RKO (cell line): ENCODE measurements around the gene FAM228B.
"Not testable (repeated sequence)": the region's sequence is repeated elsewhere in the genome, so short reads cannot be mapped to it uniquely, and the experiment has no call there.

Experiments
- DNase-seq: peaks from one replicate; pipeline ENCODE4 v3.0.0-alpha.2; 2016; ENCODE audit warnings: low spot score

FAM228B gene

GRCh38 chr2:24123195-24123921, at the start of gene FAM228B, which contains the start of gene PFN4:
Gene FAM228B, plus strand, starts transcription at chr2:24123469. Its CDS starts 893 bp downstream, at chr2:24124362.
Gene PFN4, minus strand, starts transcription at chr2:24123334. Its CDS starts 799 bp downstream, at chr2:24122535.
- peak; percentile 70 for DNase-seq

- no peak for DNase-seq
Observed at GRCh38 chr2:24073816-24074215, 49.5 kb upstream of the FAM228B start.

- DNase-seq: peak; percentile 26
Observed at GRCh38 chr2:24075259-24075658, 48.0 kb upstream of the FAM228B start.

GRCh38 chr2:24075915-24076848, 47.1 kb upstream of the FAM228B start, which contains the start of gene SF3B6:
Gene SF3B6, minus strand, starts transcription at chr2:24076326. Its CDS starts 97 bp downstream, at chr2:24076229.
- DNase-seq: peak; percentile 99

- DNase-seq: peak; percentile 29
Observed at GRCh38 chr2:24076849-24077534, 46.3 kb upstream of the FAM228B start.

GRCh38 chr2:24077535-24077877, 45.8 kb upstream of the FAM228B start:
- no peak for DNase-seq

GRCh38 chr2:24077879-24078278, 45.4 kb upstream of the FAM228B start:
- no peak for DNase-seq

GRCh38 chr2:24080701-24081100, 42.6 kb upstream of the FAM228B start:
- DNase-seq: no peak

- DNase-seq: no peak
Observed at GRCh38 chr2:24082787-24083566, 40.3 kb upstream of the FAM228B start.

- DNase-seq: peak; percentile 90
Observed at GRCh38 chr2:24083567-24084385, 39.5 kb upstream of the FAM228B start.

- DNase-seq: peak; percentile 91
Observed at GRCh38 chr2:24084386-24085199, 38.7 kb upstream of the FAM228B start, which contains the start of gene TP53I3. Gene TP53I3, minus strand, starts transcription at chr2:24084834. Its CDS starts 508 bp downstream, at chr2:24084326.

- DNase-seq: no peak
Observed at GRCh38 chr2:24085200-24085489, 38.1 kb upstream of the FAM228B start.

GRCh38 chr2:24086241-24086640, 37.0 kb upstream of the FAM228B start:
- DNase-seq: no peak

GRCh38 chr2:24087032-24087431, 36.2 kb upstream of the FAM228B start:
- DNase-seq: no peak

GRCh38 chr2:24088821-24089359, 34.4 kb upstream of the FAM228B start:
- DNase-seq: no peak

- not testable (repeated sequence) for DNase-seq
Observed at GRCh38 chr2:24093270-24093669, 30.0 kb upstream of the FAM228B start.

GRCh38 chr2:24095171-24095677, 28.0 kb upstream of the FAM228B start:
- DNase-seq: not testable (repeated sequence)

GRCh38 chr2:24100732-24101131, 22.5 kb upstream of the FAM228B start:
- not testable (repeated sequence) for DNase-seq

- no peak for DNase-seq
Observed at GRCh38 chr2:24101992-24102391, 21.3 kb upstream of the FAM228B start.
